ENCODE results near the gene USH2A. TPM values are rescaled to one million over a fixed set of nuclear protein-coding genes. Genes with fewer than 3 reads are reported as not detected.
A peak's percentile ranks its signal among the peaks of the same experiment; 100 is the strongest.

Gene USH2A
- total RNA-seq, 1 experiment from 2014 or later, result 8.1 TPM

DNA sequence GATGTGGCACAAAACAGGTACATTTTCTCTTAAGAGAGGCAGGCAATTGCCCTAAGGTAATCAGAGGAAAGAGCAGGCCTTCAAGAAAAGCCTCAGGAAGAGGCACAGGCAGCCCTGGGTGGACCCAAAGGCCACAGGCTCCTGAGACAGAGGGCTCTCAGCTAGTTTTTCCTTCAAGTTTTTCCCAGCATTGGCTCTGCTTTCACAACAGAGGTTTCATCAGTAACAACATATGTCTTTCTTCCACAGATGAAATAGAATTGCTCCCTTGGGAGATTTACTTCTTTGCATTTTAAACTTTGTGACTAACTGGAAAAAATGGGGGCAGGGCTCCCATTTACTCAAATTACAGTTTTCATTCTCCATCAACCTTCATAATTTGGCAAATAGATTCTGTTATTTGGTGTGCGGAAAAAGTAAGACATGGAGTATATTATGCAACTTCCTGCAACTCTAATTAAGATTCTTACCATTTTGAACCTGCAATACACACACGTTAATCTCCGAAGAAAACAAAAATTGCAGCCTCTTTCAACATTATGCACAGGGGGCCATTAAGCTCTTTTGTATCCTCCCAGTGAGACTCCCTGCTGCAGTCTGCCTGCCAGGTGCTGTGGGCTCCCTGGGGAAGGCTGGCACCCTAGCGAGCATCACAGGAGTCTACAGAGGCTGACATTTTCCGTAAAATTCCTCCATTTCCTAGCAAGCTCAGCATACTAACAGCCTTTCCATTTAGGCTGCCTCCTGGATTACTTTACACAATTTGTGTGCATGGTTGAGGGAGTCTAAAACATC, 282.3 kb downstream of the USH2A start:
- DNase-seq (ENCODE audit: low spot score), result no peak

DNA sequence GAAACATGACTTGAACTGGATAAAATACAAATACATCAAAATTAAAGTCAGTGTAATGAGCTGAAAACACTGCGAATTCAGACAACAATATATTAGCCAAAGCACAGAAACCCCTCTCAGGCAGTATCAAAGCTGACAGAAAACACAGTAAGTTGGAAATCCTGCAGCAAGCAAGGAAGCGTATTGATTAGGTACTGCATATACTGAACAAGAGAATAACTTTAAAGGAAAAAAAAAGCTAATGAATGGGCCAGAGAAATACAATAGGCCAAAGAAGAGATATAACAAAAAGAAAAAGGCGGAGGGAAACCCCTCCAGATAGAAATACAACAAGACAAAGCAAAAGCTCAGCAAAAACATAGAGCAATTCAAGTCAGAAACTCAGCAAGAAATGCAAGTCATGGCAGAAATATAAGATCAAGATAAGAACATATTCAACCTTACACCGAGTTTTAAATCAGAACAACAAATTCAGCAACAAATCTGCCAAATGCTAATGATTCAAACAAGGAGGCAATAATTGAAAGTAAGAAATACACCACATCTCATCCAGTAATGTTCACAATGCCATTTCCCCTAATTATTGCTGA, 299.0 kb downstream of the USH2A start:
- DNase-seq (ENCODE audit: low spot score), result no peak

DNA sequence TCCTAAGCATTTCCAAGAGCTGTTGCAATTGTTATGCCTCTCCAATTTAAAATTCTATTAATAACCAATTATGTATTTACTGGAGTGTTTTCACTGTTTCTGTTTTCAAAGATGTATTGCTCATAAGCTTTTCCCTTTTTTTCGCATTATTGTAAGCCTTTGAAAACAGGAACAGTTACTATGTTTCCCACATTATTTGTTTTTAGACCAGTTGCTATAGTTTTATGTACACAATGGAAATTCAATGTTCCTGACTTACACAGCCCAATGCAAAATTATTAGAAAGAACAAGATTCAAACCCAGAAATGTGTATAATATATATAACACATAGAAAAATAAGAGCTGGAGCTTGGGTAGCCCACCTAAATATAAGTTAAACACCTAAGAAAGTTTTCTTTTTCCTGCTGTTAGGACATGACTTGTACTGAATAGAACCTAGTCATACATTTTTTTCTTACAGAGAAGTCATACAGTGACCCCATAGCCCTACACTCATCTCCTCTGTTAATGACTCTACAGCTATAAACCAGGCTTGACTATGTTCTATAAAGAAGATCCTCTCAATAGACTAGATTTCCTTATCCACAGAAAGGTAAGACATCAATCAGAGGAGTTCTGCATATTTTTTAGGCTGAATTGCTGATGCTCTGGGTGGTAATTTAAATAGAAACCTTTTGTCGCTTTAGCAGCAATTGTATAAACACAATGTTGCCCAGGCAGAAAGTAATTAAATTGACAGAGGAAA, 299.6 kb downstream of the USH2A start:
- DNase-seq (ENCODE audit: low spot score), result no peak

DNA sequence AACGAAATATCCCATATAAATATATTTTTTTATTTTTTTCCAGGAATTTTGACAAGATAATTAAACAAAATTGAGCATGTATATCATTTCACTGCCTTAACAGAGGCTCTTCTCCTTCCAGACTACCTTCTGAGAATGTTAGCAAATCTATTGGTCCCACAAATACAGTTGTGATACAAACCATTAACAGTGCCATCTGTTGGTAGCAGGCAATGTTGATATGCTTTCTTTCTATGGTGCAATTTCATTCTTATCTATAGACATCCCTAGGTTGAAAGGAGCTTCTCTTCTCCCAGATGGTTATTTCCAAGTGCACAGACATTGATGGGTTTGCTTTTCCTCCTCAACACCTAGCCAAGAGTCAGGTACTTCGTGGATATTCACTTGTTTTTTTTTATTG, 303.6 kb downstream of the USH2A start:
- peak; percentile 74 for DNase-seq (ENCODE audit: low spot score)

DNA sequence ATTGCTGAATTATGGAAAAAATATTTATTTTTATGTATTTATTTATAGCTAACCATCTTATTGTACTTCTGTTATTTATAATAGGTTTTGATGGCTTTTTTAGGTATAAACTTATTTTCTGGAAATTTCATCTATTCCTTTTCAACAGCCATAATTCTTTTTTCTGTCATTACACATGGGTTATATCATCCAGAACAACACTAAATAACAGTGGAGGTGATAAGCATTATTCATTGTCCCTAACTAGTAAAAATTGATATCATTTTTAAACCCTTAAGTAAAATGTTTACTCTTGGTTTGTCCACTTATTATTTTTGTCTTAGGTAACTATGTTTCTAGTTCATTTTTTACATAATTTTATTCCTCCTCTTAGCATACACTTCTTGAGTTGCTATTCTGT, 309.1 kb downstream of the USH2A start:
- no peak for DNase-seq (ENCODE audit: low spot score)

DNA sequence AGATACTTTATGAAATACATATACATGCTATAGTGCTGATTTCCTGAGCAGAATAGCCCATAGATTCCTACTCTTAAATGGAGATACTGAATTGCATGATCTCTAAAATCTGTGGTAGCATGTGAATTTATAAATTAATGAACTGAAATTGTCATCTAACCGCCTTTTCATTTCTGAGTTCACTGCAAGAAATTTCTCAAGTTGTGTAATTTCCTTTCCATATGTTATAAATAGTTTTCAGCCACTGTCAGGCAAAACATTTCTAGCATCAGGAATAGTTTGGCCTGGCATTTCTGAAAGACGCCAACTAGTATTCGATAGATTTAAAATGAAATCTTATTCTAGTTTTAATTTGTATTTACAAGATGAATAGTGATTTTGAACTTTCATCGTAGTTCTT, 310.1 kb downstream of the USH2A start:
- DNase-seq (ENCODE audit: low spot score), result no peak

DNA sequence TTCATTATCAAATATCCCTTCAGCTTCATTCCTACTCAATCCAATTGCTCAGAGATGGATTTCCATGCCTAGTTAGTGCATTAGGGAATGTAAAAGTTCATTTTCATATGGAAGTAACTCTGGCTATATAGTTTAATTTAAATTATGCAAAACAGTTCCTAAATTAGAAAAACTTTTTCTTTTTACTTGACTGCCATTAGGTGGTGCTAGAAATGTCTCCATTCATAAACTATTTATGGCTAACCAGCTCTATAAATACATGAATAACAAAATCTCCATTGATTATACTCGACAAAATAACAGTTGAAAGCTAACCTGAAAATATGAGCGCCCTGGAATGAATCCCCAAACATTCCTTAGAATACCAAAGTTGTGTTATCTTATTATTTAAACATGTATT, 311.4 kb downstream of the USH2A start:
- no peak for DNase-seq (ENCODE audit: low spot score)

DNA sequence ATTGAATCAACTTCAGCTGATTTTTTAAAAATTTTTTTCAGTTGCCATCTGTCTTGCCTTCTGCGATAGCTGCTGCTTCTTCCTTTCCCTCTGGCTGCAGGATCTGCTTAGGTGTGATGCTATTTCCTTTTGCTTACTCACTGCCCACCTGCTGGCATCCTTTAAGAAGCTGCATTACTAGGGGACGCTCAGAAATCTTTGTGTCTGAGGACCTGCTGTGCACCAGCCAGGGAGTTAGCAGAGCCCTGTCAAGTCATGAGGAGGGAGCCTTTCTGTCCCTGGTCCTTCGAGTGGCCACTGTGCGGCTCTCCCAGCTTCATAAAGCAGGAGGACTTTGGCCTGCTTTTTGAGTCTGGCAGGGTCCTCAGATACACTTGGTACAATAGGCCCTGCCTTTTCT, 327.8 kb downstream of the USH2A start:
- DNase-seq (ENCODE audit: low spot score), result peak; percentile 26

DNA sequence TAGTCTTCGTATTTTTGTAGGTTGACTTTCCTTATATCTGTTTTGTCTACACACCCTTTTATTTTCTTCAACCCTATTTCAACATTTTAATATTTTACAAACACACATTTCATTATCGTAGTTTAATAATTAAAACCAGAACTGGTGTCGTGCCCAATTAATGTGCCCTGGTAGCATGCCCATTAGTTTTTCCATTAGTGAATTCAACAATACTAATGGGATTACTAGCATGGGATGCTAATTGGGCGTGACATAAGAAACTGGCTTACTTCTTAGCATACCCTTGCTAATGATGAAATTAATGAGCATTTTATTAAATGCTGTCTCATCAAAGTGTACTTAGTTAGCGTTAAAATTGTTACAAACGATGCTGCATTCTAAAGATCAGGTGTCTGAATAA, 332.7 kb downstream of the USH2A start:
- DNase-seq (ENCODE audit: low spot score), result no peak

DNA sequence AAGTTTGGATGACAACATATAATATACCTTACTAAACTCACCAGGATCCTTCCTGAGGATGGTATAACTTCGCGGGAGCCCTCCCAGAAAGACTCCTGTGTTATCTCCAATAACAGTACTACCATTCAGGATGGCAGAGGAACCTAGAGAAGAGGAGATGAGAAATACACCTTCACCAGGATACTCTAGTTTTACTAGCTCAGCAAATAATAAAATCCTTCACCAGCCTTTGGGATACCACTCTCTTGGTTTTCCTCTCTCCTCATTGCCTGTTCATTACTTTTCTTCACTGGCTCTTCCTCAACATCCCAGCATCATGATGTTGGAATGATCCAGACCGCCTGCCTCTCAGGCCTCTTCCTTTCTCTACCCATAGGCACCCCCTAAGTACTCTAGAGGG, 336.6 kb downstream of the USH2A start:
- no peak for DNase-seq (ENCODE audit: low spot score)

DNA sequence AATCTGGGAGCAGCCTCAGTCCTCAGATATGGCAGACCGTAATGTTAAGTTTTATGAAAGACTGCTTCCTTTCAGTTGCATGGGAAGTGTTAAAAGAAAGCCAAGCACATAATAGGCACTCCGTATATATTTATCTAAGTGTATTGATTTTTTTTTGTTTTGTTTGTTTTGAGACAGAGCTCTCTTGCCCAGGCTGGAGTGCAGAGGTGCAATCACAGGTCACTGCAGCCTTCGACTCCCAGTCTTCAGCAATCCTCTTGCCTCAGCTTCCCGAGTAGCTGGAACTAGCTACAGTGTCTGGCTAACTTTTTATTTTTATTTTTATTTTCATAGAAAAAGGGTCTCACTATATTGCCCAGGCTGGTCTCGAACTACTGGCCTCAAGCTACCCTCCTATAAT, 341.8 kb downstream of the USH2A start:
- no peak for DNase-seq (ENCODE audit: low spot score)

DNA sequence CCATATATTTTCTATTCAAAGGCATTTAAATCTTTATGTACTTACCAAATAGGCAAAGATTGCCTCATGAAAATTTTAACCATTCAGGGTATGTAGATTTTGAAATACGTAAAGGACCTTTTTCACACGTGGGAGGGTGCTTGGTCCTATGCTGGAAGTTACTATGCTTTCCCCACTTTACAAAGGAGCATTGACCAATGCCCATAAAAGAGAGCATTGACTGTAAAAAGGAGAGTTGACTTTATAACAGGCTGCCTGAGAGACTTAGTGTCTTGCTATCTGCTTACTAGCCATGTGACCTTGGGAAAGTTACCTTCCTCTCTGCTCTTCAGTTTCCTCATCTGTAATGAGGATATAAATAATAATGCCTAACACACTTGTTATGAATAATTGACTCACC, 346.5 kb downstream of the USH2A start:
- DNase-seq (ENCODE audit: low spot score), result no peak

DNA sequence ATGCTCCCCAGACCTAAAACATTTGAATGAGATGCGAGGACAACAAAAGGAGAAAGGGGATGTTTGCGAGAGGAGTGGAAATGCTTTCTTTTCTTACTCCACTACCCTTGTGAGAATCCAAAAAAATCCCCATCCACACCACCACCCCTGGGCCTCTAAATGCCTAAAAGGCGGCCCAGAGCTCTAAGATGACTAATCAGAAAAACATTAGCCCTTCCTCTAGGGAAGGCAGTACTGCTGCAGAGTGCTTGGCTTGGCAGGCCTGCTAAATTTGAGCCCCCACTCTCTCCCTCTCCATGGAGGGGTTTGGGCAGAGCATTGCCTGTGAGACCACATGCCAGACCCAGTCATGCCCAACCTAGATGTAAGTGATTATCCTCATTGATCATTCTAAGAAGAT, 347.9 kb downstream of the USH2A start:
- peak; percentile 54 for DNase-seq (ENCODE audit: low spot score)

DNA sequence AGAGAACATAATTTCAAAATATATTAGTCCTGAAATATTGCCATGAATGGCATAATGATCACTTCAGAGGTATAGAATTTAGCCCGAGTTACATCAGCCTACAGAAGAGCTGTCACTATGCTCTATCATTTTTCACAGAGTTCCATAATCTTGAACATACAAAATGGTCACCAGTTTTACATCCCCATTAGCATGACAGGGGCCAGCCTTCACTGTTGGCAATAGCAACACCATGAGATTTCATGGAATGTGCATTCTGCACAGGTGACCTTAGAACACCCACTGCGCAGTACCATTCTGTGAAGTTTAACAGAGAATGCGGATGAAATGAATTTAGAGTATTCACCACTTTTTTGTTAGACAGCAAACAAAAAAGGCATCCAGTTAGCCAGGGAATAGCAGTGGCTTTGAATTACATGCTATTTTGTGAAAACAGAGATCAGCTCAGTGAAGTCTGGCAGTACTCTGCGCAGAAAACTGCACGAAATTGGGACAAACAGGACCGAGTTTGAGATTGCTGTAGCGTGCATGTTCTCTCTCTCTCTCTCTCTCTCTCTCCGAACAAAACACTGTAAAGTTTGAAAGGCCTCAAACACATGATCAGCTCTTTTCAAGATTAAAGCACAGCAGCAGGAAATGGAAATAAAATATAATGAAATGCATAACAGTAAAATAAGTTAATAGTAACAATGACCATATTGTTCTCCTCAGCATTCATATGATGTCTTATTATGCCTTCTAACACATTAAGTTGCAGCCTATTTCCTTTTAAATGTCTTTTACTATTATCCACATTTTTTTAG, 349.3 kb downstream of the USH2A start:
- no peak for DNase-seq (ENCODE audit: low spot score)

DNA sequence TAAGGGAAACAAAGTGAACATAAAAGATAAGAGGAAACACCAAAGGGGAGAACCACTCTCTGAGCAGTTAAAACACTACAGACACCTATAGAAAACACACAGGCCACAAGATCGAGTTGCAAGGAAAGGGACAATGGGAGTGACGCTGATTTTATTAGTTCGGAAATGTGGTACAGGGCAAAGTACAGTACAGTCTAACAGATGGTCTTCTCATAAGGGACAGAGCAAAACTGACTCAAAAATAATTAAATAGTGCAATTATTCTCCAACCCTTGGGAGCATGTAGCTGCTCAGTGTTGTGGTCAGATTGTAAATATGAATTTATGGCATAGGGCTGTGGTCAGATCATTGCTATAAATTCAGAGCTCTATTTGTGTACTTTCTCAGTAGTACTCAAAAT, 352.0 kb downstream of the USH2A start:
- no peak for DNase-seq (ENCODE audit: low spot score)

DNA sequence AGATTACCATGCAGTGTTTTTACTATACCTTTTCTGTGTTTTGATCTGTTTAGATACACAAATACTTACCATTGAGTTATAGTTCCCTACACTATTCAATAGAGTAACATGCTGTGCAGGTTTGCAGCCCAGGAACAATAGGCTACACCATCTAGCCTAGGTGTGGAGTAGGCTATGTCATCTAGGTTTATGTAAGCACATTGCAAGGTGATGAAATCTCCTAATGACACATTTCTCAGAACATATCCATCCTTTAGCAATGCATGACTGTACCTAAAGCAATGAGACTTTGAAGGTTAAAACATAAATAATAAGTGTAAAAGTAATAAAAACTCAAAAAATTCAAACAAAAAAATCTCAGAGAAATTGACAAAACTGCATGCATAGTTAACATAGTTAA, 358.6 kb downstream of the USH2A start:
- no peak for DNase-seq (ENCODE audit: low spot score)

DNA sequence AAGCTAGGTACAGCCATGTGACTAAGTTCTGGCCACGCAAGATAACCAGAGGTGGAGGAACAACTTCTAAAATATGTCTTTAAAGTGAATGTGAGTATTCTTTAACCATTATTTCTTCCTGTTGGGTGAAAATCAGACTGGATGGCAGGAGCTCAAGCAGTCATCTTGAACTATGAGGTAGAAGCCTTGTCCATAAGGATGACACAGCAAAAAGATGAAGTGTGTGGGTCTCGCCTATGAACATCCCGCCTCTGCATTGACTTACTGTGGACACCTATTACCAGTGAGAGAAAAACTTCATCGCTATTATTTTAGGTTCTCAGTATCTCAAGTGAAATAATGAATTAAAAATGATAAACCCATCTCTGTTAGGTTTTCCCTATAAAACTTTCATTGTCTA, 365.3 kb downstream of the USH2A start:
- DNase-seq (ENCODE audit: low spot score), result no peak

DNA sequence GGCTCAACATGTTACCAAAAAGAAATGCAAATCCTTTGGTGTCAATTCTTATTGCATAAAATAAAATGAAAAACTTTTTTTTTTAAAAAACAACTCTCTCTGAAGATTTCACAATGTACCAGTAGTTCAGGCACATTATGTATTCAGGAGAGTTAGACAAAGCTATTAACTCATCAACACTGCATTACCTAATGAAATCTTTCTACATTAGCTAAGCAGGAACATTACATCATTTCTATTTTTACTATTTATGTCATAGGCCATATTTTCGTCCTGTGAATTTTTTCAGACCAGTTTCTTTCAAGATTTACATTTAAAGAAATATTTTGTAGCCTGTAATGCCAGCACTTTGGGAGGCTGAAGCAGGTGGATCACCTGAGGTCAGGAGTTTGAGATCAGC, 366.2 kb downstream of the USH2A start:
- DNase-seq (ENCODE audit: low spot score), result no peak

DNA sequence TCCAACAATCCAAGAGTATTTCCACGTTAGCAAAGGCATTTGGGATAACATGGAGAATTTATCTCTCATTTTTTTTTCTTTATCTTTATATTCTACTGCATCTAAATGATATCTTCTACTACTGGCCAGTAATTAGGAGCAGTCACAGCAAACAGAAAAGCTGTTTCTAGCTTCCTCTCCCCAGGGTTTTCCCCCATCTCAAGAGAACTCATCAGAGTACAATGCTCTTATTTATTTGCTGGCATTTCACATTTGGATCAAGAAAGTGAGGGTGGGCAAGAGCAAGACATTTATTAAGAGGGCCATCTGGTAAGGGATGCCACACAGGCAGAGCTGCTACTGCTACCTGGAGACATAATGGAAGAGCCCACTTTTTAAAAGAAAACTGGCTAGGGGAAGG, 368.2 kb downstream of the USH2A start:
- no peak for DNase-seq (ENCODE audit: low spot score)

DNA sequence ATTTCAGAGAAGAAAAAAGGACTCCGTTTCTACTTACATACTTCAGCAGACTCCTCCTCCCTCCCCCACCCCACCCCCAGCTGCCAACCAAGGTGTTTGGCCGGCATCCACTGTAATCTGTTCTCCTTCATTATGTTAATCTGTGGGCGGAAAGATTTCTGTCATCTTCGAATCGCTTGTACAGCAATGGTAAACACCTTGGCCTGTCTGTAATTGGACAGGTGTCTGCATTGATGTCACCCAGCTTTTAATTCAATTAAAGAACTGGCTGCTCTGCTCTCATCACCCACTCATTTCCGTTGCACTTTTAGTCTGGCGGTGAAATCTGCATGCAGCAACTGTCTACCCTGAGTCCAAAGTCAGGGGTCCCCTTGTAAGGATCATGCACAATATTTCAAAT, 368.6 kb downstream of the USH2A start:
- no peak for DNase-seq (ENCODE audit: low spot score)

DNA sequence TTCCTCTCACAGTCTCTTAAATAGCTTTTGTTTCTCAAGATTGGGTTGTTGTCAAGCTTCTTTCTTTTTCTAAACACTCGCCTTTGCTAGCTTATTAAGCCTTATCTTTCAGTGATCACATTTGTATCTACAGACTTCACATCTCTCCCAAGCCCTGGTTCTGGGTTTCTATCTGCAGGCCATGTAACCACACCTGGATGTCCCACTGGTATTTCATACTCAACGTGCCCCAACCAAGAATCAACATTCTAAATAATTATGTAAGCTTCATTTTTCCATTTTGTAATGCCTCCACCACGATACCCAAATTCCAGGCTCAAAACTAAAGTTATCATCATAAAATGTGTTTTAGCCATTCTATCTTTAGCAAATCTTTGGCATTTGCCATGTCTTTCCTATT, 372.2 kb downstream of the USH2A start:
- no peak for DNase-seq (ENCODE audit: low spot score)

DNA sequence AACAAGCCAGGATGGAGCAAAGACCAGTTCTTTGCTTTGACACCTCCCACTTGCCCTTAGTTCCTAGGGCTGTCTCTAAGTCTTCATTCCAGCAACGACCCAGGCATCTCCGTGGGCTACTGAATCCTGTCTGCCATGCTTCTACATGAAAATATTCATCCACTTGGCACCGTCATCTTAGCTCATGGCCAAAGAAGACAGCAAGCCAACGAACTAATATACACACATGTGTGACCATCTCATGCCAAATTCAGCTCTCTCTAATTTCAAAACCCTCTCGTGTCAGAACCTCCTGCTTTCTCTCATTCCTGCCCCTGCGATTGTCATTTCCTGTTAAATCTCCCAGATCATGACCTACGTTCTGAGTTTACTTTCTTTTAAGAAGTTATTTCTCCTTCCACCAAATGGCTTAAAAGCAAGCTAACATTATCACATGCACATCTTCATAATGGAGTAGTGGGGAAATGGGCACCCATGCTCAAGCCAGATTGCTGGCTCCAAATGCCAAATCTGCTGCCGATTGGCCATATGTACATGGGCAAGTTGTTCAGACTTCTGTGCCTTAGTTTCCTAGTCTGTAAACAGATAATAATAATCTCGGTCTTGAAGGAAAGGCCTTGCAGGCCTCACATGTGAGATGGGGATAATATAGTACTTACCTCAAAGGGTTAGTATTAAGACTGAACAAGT, 373.4 kb downstream of the USH2A start:
- DNase-seq (ENCODE audit: low spot score), result no peak

Measured in A172 (cell line).